Measurements from ENCODE around the gene MRM2. TPM values are rescaled to one million over a fixed set of nuclear protein-coding genes. Genes with fewer than 3 reads are reported as not detected.

Gene MRM2
- total RNA-seq, 1 experiment from 2014 or later, result 34.7 TPM

DNA sequence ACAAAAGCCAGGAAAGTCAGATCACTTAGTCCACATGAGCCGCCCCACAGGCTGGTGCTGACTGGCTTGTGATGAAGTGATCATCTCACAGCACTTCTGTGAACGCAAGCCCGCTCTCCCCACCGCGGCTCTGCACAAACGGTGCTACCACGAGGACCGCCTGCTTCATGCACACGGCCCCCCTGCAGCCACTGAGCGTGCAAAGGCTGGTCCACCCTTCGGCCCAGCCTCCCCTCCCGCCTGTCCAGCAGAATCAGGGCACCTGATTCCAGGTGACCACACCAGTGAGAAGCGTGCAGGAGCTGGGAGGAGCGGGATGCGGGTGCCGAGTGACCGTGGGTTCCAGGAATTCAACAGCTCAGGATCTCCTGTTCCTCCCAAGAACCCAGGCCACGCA, 41.4 kb downstream of the MRM2 start:
- Histone ChIP-seq H3K27ac (ENCODE audit: low read depth, low read length) (no peak overlapping the region), H3K79me2 (ENCODE audit: insufficient read depth, low read length) (peaks cover 4% of the 10 kb centered on the region; the same call in 1 of the 2 replicates), H4K20me1 (ENCODE audit: insufficient read depth) (no peaks in the 10 kb centered on the region), H3K9ac (ENCODE audit: low read length) (no peak overlapping the region), H3K9me2 (ENCODE audit: insufficient read depth) (no peaks in the 10 kb centered on the region), H2AFZ (ENCODE audit: low read depth, low read length, poor library complexity, severe bottlenecking) (no peak overlapping the region), H3K4me1 (ENCODE audit: control insufficient read depth in 1 of 2, insufficient read depth in 2 of 2, low read length in 2 of 2) (no peaks in the 10 kb centered on the region), H3K9me3 (ENCODE audit: control insufficient read depth in 1 of 2, insufficient read depth in 1 of 2, low read depth in 1 of 2, low read length in 2 of 2) (peaks cover 0 to 6% of the 10 kb centered on the region in 2 experiments; a peak in 2 of 4 replicates), H3K4me3 (replicated peaks in 1 of 2; ENCODE audit: low read depth in 1 of 2, low read length in 2 of 2) (no peak overlapping the region), H3K4me2 (ENCODE audit: low read length) (no peak overlapping the region), H3K36me3 (ENCODE audit: control insufficient read depth in 1 of 2, insufficient read depth in 2 of 2, low read length in 2 of 2) (peaks cover 3 to 22% of the 10 kb centered on the region in 2 experiments; a peak in 3 of 4 replicates), H3K27me3 (ENCODE audit: insufficient read depth, low read length) (no peaks in the 10 kb centered on the region)
- RAD21 ChIA-PET (ENCODE audit: low non-redundant PET in 1 of 2, low total read pairs in 2 of 2, uncharacterized antibody in 2 of 2, unreplicated experiment in 2 of 2), result no interaction called here
- BruUV-seq (replicated peaks), result no TSS peak
- CTCF ChIA-PET, result no interaction called here
- intact Hi-C loops (cut with micrococcal nuclease), result loop anchor here (10.0 kb wide), 1 partner anchor 96 kb away; no protein-coding TSS in a partner anchor
- DNase-seq (ENCODE audit: low read depth, low spot score), result no peak
- TF ChIP-seq FOSL1 (IDR thresholded peaks at IDR 0.05; ENCODE audit: low read depth), result no peak
- TF ChIP-seq, protein P1, sequence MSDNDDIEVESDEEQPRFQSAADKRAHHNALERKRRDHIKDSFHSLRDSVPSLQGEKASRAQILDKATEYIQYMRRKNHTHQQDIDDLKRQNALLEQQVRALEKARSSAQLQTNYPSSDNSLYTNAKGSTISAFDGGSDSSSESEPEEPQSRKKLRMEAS (IDR thresholded peaks at IDR 0.05), result no peak
- TF ChIP-seq RAD21 (IDR thresholded peaks at IDR 0.05; ENCODE audit: low read depth), result no peak
- TF ChIP-seq EZH2phosphoT487 (IDR thresholded peaks at IDR 0.05; ENCODE audit: borderline replicate concordance), result no peak
- TF ChIP-seq SIN3A (IDR thresholded peaks at IDR 0.05; ENCODE audit: low read depth), result no peak
- TF ChIP-seq ELF1 (IDR thresholded peaks at IDR 0.05; ENCODE audit: borderline replicate concordance, low read depth), result no peak
- no peak for TF ChIP-seq SRF (IDR thresholded peaks at IDR 0.05; ENCODE audit: low read depth)
- TF ChIP-seq, protein P2, sequence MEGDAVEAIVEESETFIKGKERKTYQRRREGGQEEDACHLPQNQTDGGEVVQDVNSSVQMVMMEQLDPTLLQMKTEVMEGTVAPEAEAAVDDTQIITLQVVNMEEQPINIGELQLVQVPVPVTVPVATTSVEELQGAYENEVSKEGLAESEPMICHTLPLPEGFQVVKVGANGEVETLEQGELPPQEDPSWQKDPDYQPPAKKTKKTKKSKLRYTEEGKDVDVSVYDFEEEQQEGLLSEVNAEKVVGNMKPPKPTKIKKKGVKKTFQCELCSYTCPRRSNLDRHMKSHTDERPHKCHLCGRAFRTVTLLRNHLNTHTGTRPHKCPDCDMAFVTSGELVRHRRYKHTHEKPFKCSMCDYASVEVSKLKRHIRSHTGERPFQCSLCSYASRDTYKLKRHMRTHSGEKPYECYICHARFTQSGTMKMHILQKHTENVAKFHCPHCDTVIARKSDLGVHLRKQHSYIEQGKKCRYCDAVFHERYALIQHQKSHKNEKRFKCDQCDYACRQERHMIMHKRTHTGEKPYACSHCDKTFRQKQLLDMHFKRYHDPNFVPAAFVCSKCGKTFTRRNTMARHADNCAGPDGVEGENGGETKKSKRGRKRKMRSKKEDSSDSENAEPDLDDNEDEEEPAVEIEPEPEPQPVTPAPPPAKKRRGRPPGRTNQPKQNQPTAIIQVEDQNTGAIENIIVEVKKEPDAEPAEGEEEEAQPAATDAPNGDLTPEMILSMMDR (IDR thresholded peaks at IDR 0.05 in 2 of 3, conservative IDR thresholded peaks at IDR 0.05 in 1 of 3; ENCODE audit: borderline replicate concordance in 1 of 3, insufficient read depth in 1 of 3, low read depth in 2 of 3, low read length in 2 of 3), result no peak
- TF ChIP-seq, protein P3, sequence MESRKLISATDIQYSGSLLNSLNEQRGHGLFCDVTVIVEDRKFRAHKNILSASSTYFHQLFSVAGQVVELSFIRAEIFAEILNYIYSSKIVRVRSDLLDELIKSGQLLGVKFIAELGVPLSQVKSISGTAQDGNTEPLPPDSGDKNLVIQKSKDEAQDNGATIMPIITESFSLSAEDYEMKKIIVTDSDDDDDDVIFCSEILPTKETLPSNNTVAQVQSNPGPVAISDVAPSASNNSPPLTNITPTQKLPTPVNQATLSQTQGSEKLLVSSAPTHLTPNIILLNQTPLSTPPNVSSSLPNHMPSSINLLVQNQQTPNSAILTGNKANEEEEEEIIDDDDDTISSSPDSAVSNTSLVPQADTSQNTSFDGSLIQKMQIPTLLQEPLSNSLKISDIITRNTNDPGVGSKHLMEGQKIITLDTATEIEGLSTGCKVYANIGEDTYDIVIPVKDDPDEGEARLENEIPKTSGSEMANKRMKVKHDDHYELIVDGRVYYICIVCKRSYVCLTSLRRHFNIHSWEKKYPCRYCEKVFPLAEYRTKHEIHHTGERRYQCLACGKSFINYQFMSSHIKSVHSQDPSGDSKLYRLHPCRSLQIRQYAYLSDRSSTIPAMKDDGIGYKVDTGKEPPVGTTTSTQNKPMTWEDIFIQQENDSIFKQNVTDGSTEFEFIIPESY (IDR thresholded peaks at IDR 0.05; ENCODE audit: extremely low read depth, insufficient replicate concordance, low read length), result no peak
- no peak for TF ChIP-seq ZFX (IDR thresholded peaks at IDR 0.05)
- no peak for TF ChIP-seq CBX3 (IDR thresholded peaks at IDR 0.05; ENCODE audit: low read depth)
- no peak for TF ChIP-seq EZH2 (IDR thresholded peaks at IDR 0.05)
- TF ChIP-seq, protein P4, sequence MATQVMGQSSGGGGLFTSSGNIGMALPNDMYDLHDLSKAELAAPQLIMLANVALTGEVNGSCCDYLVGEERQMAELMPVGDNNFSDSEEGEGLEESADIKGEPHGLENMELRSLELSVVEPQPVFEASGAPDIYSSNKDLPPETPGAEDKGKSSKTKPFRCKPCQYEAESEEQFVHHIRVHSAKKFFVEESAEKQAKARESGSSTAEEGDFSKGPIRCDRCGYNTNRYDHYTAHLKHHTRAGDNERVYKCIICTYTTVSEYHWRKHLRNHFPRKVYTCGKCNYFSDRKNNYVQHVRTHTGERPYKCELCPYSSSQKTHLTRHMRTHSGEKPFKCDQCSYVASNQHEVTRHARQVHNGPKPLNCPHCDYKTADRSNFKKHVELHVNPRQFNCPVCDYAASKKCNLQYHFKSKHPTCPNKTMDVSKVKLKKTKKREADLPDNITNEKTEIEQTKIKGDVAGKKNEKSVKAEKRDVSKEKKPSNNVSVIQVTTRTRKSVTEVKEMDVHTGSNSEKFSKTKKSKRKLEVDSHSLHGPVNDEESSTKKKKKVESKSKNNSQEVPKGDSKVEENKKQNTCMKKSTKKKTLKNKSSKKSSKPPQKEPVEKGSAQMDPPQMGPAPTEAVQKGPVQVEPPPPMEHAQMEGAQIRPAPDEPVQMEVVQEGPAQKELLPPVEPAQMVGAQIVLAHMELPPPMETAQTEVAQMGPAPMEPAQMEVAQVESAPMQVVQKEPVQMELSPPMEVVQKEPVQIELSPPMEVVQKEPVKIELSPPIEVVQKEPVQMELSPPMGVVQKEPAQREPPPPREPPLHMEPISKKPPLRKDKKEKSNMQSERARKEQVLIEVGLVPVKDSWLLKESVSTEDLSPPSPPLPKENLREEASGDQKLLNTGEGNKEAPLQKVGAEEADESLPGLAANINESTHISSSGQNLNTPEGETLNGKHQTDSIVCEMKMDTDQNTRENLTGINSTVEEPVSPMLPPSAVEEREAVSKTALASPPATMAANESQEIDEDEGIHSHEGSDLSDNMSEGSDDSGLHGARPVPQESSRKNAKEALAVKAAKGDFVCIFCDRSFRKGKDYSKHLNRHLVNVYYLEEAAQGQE (IDR thresholded peaks at IDR 0.05; ENCODE audit: low read depth), result no peak
- no peak for TF ChIP-seq SP1 (IDR thresholded peaks at IDR 0.05; ENCODE audit: low read depth)
- POLR2A ChIA-PET, result no interaction called here
- ATAC-seq, result no peak

Measured in HCT116 (cell line).